Coronary artery (tissue), 2 donors: ENCODE results near the gene EFNA2.

ENCODE experiments used
- DNase-seq: peaks from one replicate; pipeline ENCODE4 v3.0.0-alpha.2; 2017; ENCODE audit warnings: low spot score
- H3K27ac ChIP-seq, 2 donors: fragments of 200-600 bp; sonication (generic); one replicate each; pipeline ENCODE4 v1.5.1; 2016 to 2019
- H3K4me3 ChIP-seq: fragments of 200-600 bp; sonication (generic); 2 replicates; pipeline ENCODE4 v1.5.1; 2016; ENCODE audit warnings: mild to moderate bottlenecking, moderate library complexity
- CTCF ChIP-seq: fragments of 200-600 bp; sonication (generic); IDR thresholded peaks from one replicate; pipeline ENCODE4 v1.5.1; 2019; ENCODE audit warnings: antibody characterized with exemption

The EFNA2 gene

DNA sequence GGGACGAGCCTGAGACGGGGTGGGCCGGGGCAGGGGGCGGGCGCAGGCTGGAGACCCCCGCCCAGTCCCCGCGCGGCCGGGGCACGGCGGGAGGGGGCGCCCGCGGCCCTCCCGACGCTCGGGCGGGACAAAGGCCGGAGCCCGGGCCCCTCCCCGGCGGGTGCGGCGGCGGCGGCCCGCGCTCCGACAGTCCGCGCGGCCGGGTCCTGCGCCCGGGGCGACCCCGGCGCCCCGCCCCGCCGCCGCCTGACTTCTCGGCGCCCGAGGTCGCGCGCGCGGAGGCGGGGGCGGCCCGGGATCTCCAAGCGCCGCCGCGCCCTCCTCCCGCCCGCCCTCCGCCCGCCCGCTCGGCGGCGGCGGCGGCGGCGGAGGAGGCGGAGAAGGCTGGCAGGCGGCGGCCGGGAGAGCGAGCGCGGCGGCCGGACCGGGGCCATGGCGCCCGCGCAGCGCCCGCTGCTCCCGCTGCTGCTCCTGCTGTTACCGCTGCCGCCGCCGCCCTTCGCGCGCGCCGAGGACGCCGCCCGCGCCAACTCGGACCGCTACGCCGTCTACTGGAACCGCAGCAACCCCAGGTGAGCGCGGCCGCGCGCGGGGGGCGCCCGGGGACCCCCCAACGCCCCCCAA, at the start of gene EFNA2:
Gene EFNA2, plus strand, starts transcription at position 137 of the 624 bp plus-strand sequence. Its CDS starts 296 bp downstream, at position 433.
- Histone ChIP-seq H3K27ac (no peak within 1 kb of the TSS), H3K4me3 (peak within 1 kb of the TSS; percentile 60)
- no peak for DNase-seq
- no peak for TF ChIP-seq CTCF

GRCh38 chr19:1236576-1236975, 49.1 kb upstream of the EFNA2 start:
- H3K27ac ChIP-seq, result peak overlapping the region in 1 of 2 donors; percentile 94

DNA sequence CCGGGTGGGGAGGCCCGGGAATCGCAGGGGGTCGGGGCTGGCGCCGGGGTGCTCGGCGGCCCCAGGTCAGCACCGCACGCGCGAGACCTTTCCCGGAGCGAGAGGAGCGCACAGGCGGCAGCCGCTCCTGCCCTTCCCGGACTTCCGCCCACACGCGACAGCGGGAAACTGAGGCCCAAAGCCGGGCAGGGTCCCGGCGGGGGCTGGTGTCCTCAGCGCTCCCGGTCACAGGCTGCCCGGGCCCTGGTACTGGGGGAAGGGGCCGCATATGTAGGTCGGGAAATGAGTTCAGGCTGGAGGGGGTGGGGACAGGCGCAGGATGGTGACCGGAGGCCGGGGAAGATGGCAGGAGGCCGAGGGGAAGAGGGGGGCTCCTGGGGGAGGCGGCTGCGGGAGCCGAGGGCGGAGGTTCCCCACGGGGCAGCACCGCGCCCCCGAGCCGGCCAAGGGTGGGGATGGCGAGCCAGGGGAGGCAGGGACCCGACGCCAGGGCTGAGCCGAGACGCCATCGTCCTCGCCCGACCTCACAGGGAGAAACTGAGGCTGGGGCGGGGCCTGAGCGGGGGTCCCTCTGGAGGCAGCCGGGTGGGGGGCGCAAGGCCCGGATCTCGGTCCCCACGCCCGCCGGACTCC, 48.5 kb upstream of the EFNA2 start:
- no peak for DNase-seq
- TF ChIP-seq CTCF, result no peak
- H3K27ac ChIP-seq, result peak overlapping the region; percentile 22 to 94
- peak overlapping the region; percentile 83 for H3K4me3 ChIP-seq

More at GRCh38 chr19:1236576-1236975, 49.1 kb upstream of the EFNA2 start:
- peak overlapping the region; percentile 83 for H3K4me3 ChIP-seq
- no peak for TF ChIP-seq CTCF
- DNase-seq, result no peak

DNA sequence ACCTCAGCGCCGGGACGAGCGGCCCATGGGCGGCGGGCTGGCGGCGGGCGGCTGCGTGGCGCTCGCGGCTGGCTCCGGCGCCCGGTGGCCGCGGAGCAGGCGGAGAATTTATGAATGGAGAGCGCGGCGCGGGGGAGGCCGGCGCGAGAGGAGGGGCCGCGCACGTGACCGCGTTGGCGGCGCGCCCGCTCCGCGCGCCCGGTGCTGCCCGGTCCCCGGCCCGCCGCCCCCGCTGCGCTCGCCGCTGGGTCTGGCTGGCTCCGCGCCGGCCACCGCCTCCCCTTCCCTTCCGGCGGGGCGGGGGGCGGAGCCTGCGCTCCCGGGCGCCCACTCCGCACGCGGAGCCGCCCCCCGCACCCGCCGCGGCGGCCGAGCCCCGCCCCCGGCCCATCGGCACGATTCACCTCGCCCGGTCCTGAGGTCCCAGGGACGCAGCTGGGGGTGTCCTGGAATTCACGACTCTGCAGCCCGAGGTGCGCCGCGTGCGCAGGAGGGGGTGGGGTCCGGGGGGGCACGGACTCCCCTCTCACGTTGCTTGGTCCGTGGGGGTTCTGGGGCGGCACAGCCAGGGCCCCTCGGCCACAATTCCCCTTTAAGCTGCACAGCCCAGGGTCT, 47.8 kb upstream of the EFNA2 start, which contains the start of gene CBARP:
Gene CBARP, minus strand, starts transcription at position 252 of the 615 bp plus-strand sequence. CDS start 1,905 bp downstream, outside the sequence.
- Histone ChIP-seq H3K27ac (peak within 1 kb of the TSS; percentile 22 to 94), H3K4me3 (peak within 1 kb of the TSS; percentile 83)
- TF ChIP-seq CTCF, result no peak
- no peak for DNase-seq

GRCh38 chr19:1238369-1239303, 47.0 kb upstream of the EFNA2 start:
- H3K27ac ChIP-seq, result peak overlapping the region; percentile 17 to 94
- H3K4me3 ChIP-seq, result peak overlapping the region; percentile 83
- no peak for TF ChIP-seq CTCF
- no peak for DNase-seq

DNA sequence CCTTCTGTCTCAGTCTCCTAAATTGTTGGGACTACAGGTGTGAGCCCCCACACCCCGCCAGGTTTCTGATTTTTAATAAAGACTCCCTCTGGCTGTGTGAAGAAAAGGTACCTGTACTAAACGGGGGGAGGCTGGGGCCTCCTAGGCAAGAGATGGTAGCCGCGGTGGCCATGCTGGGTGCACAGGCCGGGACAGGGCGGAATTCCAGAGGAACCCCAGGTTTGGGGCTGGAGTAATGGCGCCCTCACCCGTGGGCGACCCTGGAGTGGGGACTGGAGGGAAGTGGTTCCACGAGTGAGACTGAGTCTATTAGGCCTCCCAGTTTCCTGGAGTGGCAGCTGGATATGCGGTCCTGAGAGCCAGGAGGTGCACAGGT, 46.3 kb upstream of the EFNA2 start:
- no peak for DNase-seq
- no peak overlapping the region for H3K4me3 ChIP-seq
- no peak for TF ChIP-seq CTCF
- H3K27ac ChIP-seq, result peak overlapping the region; percentile 94 to 95
